ENCODE results near the gene LIN7B. TPM values are rescaled to one million over a fixed set of nuclear protein-coding genes. Genes with fewer than 3 reads are reported as not detected.
"Not testable (repeated sequence)": the region's sequence is repeated elsewhere in the genome, so short reads cannot be mapped to it uniquely, and the experiment has no call there.

LIN7B gene
- total and polyA plus RNA-seq, 9 of the 15 experiments (the other 6 are each of a cell fraction or from before 2014, with no cell fraction given): 0.89 to 15.7 (median 4.0) TPM

DNA sequence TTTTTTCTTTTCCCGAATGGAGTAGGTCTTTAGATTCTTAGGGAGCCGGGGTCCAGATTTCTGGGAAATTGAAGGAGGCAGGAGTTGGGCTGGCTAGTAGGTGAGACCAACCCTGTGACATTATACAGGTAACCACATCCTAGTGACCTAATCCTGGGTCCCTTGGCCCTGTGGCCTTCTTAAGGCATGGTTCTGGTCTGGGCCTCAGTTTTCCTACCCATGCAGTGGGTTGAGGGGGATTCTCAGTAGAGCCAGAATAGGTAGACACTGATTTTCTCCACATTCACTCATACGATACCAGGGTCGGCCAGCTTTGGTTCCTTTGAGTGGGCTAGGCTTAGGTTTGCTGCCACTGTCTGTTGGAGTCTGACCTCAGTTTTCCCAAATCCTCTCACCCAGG, 12.4 kb downstream of the LIN7B start:
- no peak overlapping the region for H3K4me3 ChIP-seq
- no peak overlapping the region for H3K4me2 ChIP-seq (ENCODE audit: insufficient read depth, low read length)
- peaks cover 17% of the 10 kb centered on the region; the same call in 2 of the 3 replicates for H3K79me2 ChIP-seq (ENCODE audit: control insufficient read depth, insufficient read depth, low read length)
- no peak overlapping the region for H3K9ac ChIP-seq (ENCODE audit: insufficient read depth in 1 of 2, low read depth in 2 of 2, low read length in 2 of 2)
- H2AFZ ChIP-seq (ENCODE audit: low read depth, low read length): no peak overlapping the region
- TF ChIP-seq SPI1 (IDR thresholded peaks at IDR 0.05; ENCODE audit: borderline replicate concordance, low read depth, low read length): no peak
- TF ChIP-seq ADNP (tag; IDR thresholded peaks at IDR 0.05): 0 out of 2 replicates have a peak, but pooled peaks have one; percentile 8
- peak; percentile 67 for TF ChIP-seq RBM25 (IDR thresholded peaks at IDR 0.05; ENCODE audit: low read depth, low read length, severe bottlenecking)
- peak in 1 of 2 experiments; percentile 47; a peak in 2 of 4 replicates for TF ChIP-seq KDM1A (IDR thresholded peaks at IDR 0.05)
- no peak overlapping the region for H3K27ac ChIP-seq (ENCODE audit: extremely low read depth, low read depth, low read length)
- FAIRE-seq: no peak
- H3K27me3 ChIP-seq (ENCODE audit: control insufficient read depth in 2 of 2, insufficient read depth in 2 of 2, low read length in 2 of 2): no peaks in the 10 kb centered on the region
- CTCF ChIA-PET (ENCODE audit: low intra/inter-chr PET ratio): interaction anchor here (0.5 kb wide), 1 partner anchor 24 kb away, joined by 4 read pairs; no protein-coding TSS in a partner anchor
- no peaks in the 10 kb centered on the region for H3K9me3 ChIP-seq (replicated peaks; ENCODE audit: control insufficient read depth, insufficient read depth, low read depth, low read length)
- H3K36me3 ChIP-seq (ENCODE audit: control insufficient read depth, insufficient read depth, low read length): peaks cover 14% of the 10 kb centered on the region; the same call in 2 of the 3 replicates
- peaks cover 16 to 44% of the 10 kb centered on the region in 2 experiments for H3K4me1 ChIP-seq (replicated peaks in 1 of 2; ENCODE audit: control insufficient read depth in 2 of 2, insufficient read depth in 2 of 2, low read length in 2 of 2)
- no TSS peak for BruUV-seq (replicated peaks)
- H3K9me1 ChIP-seq (ENCODE audit: control insufficient read depth, insufficient read depth, low read length): no peaks in the 10 kb centered on the region
- intact Hi-C loops (cut with micrococcal nuclease) (no loop called here), in situ Hi-C loops (cut with MboI) (no loop called here)
- no peak for DNase-seq (ENCODE audit: extremely low read depth in 1 of 4, low spot score in 3 of 4)
- POLR2A ChIA-PET: no interaction called here
- no peaks in the 10 kb centered on the region for H4K20me1 ChIP-seq (replicated peaks; ENCODE audit: control insufficient read depth, insufficient read depth, low read length)
- ATAC-seq: no peak
- 93% methylated on average over 3 of the region's 4 CpGs for WGBS (ENCODE audit: insufficient coverage, low coverage, missing lambda C conversion rate)

DNA sequence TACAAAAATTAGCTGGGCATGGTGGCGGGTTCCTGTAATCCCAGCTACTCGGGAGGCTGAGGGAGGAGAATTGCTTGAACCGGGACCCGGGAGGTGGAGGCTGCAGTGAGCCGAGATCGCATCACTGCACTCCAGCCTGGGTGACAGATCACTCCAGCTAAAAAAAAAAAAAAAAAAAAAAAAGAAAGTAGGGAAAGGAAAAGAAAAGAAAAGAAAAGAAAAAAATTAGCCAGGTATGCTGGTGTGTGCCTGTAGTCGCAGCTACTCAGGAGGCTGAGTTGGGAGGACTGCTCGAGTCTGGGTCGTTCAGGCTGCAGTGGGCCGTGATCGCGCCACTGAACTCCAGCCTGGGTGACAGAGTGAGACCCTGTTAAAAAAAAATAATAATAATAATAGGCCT, 13.1 kb downstream of the LIN7B start:
- intact Hi-C loops (cut with micrococcal nuclease); H3K9me3 ChIP-seq (replicated peaks; ENCODE audit: control insufficient read depth, insufficient read depth, low read depth, low read length); in situ Hi-C loops (cut with MboI); ATAC-seq; FAIRE-seq; BruUV-seq (replicated peaks); H3K27me3 ChIP-seq (ENCODE audit: control insufficient read depth in 2 of 2, insufficient read depth in 2 of 2, low read length in 2 of 2); DNase-seq (ENCODE audit: extremely low read depth in 1 of 4, low spot score in 3 of 4); H3K4me3 ChIP-seq; H4K20me1 ChIP-seq (replicated peaks; ENCODE audit: control insufficient read depth, insufficient read depth, low read length); H3K9me1 ChIP-seq (ENCODE audit: control insufficient read depth, insufficient read depth, low read length); CTCF ChIA-PET (ENCODE audit: low intra/inter-chr PET ratio); TF ChIP-seq NR2C2 (CRISPR knock-in tag; IDR thresholded peaks at IDR 0.05): not testable (repeated sequence)
- TF ChIP-seq NR2C2 (tag; IDR thresholded peaks at IDR 0.05): 0 out of 2 replicates have a peak, but pooled peaks have one; percentile 0
- H3K27ac ChIP-seq (ENCODE audit: extremely low read depth, low read depth, low read length): peak overlapping the region; percentile 74; the same call in 1 of the 3 replicates
- H3K4me2 ChIP-seq (ENCODE audit: insufficient read depth, low read length): peak overlapping the region; percentile 80
- H3K79me2 ChIP-seq (ENCODE audit: control insufficient read depth, insufficient read depth, low read length): peaks cover 17% of the 10 kb centered on the region; the same call in 2 of the 3 replicates
- 88% methylated on average over 10 of the region's 12 CpGs for WGBS (ENCODE audit: insufficient coverage, low coverage, missing lambda C conversion rate)
- H3K9ac ChIP-seq (ENCODE audit: insufficient read depth in 1 of 2, low read depth in 2 of 2, low read length in 2 of 2): peak overlapping the region; percentile 57 to 78
- peak overlapping the region; percentile 99; the same call in 1 of the 2 replicates for H2AFZ ChIP-seq (ENCODE audit: low read depth, low read length)
- POLR2A ChIA-PET: interaction anchor here (0.9 to 3.1 kb wide), 3 partner anchors 19 to 28 kb away, joined by 4 to 15 read pairs (median 5); partner anchors contain the start of gene HRC
- H3K36me3 ChIP-seq (ENCODE audit: control insufficient read depth, insufficient read depth, low read length): peaks cover 14% of the 10 kb centered on the region; the same call in 2 of the 3 replicates
- H3K4me1 ChIP-seq (replicated peaks in 1 of 2; ENCODE audit: control insufficient read depth in 2 of 2, insufficient read depth in 2 of 2, low read length in 2 of 2): peaks cover 16 to 44% of the 10 kb centered on the region in 2 experiments
